ENCODE measurements around the gene FGFBP3.

GRCh38 chr10:91907914-91908336 lies 1.4 kb downstream of the FGFBP3 start:
- TF ChIP-seq MYC (IDR thresholded peaks at IDR 0.05; ENCODE audit: low read depth, low read length) (no peak), POLR2AphosphoS5 (IDR thresholded peaks at IDR 0.05; ENCODE audit: insufficient read depth, low read depth, low read length) (no peak), POLR2A (IDR thresholded peaks at IDR 0.05; ENCODE audit: low read depth, low read length) (no peak), CTCF (IDR thresholded peaks at IDR 0.05; ENCODE audit: extremely low read depth in 1 of 2, insufficient read depth in 1 of 2, low read depth in 1 of 2, low read length in 2 of 2) (no peak), EZH2 (IDR thresholded peaks at IDR 0.05; ENCODE audit: borderline replicate concordance, low read depth, low read length, severe bottlenecking) (no peak), JUN (IDR thresholded peaks at IDR 0.05; ENCODE audit: borderline replicate concordance, insufficient read depth, insufficient read length, low read depth) (no peak), GATA2 (IDR thresholded peaks at IDR 0.05; ENCODE audit: insufficient read depth, insufficient read length, low read depth, low read length) (no peak)
- TF ChIP-seq, protein P1, sequence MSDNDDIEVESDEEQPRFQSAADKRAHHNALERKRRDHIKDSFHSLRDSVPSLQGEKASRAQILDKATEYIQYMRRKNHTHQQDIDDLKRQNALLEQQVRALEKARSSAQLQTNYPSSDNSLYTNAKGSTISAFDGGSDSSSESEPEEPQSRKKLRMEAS (IDR thresholded peaks at IDR 0.05; ENCODE audit: insufficient read depth, insufficient read length): no peak

Measured in endothelial cell of umbilical vein (primary cell).